K562 (cell line): Measurements from ENCODE around the gene SLC6A6. TPM values are rescaled to one million over a fixed set of nuclear protein-coding genes. Genes with fewer than 3 reads are reported as not detected.

ENCODE experiments used
- ARID2 ChIP-seq: fragments of 450-650 bp; IDR thresholded peaks from 2 replicates; pipeline ENCODE4 v1.6.1; 2017; ENCODE audit warnings: antibody characterized with exemption, mild to moderate bottlenecking
- ESRRB ChIP-seq: fragments of 250-450 bp; sonication (Bioruptor Pico); IDR thresholded peaks from 2 replicates; pipeline ENCODE4 v1.5.0; 2020; ENCODE audit warnings: mild to moderate bottlenecking, moderate library complexity, borderline replicate concordance
- FOXP1 ChIP-seq: sonication (generic); formaldehyde crosslinking; IDR thresholded peaks from 2 replicates; pipeline ENCODE4 v1.8.0; 2022; ENCODE audit warnings: mild to moderate bottlenecking, missing genetic modification reagents
- POLR3A ChIP-seq: IDR thresholded peaks from 2 replicates; pipeline ENCODE4 v1.6.1; 2011; ENCODE audit warnings: borderline replicate concordance, mild to moderate bottlenecking, moderate library complexity; ENCODE audit not compliant: insufficient read length, insufficient read depth; ENCODE audit errors: extremely low read depth
- POLR3G ChIP-seq: IDR thresholded peaks from 2 replicates; pipeline ENCODE4 v1.6.1; 2011; ENCODE audit not compliant: insufficient read length, insufficient replicate concordance; ENCODE audit errors: extremely low read depth
- RB1 ChIP-seq: fragments of 450-650 bp; IDR thresholded peaks from 2 replicates; pipeline ENCODE4 v1.6.1; 2017; ENCODE audit warnings: low read depth, mild to moderate bottlenecking
- XRCC4 ChIP-seq: IDR thresholded peaks from one replicate; pipeline ENCODE4 v1.6.1; 2011; ENCODE audit not compliant: insufficient read depth, insufficient read length; ENCODE audit errors: extremely low read depth
- polyA plus RNA-seq, 8 experiments: library from polyadenylated mRNA; depleted of rRNA in 4 of 8; stranded (reverse) in 5 of 8; unstranded in 3 of 8; fragments of >200 nt; fragmentation: Nextera tagmentation in 2 of 8; fragmentation: Illumina TruSeq in 1 of 8; extraction: Ambion mirVana in 2 of 8; extraction: Trizol in 1 of 8; gene quantifications; 2 replicates each; pipeline versions ENCODE4 v1.2.1 to v1.2.3, GENCODE V29; 2011 to 2014; ENCODE audit warnings: inconsistent platforms in 1 of 8, missing spikeins in 1 of 8
- total RNA-seq, 7 experiments: library from RNA; depleted of rRNA in 6 of 7; stranded (reverse); fragments of >200 nt in 6 of 7; fragmentation: Illumina TruSeq in 2 of 7; extraction: Trizol in 2 of 7; gene quantifications; 2 replicates each; pipeline versions ENCODE4 v1.2.1 to v1.2.3, GENCODE V29; 2011 to 2021; ENCODE audit warnings: low replicate concordance in 1 of 7
- TF ChIP-seq, protein P1 (sequence below): fragments of 450-650 bp; formaldehyde crosslinking; IDR thresholded peaks from 2 replicates; pipeline ENCODE4 v1.4.0; 2020; ENCODE audit warnings: mild to moderate bottlenecking, moderate library complexity
- TF ChIP-seq, protein P2 (sequence below), 2 experiments: fragments of 450-650 bp in 1 of 2; sonication (generic) in 1 of 2; formaldehyde crosslinking in 1 of 2; IDR thresholded peaks in 1 of 2; conservative IDR thresholded peaks in 1 of 2; 2 replicates each; pipeline versions ENCODE4 v1.6.1 to v1.8.1; 2016 to 2023; ENCODE audit warnings: mild to moderate bottlenecking in 2 of 2, moderate library complexity in 2 of 2, inconsistent platforms in 1 of 2, missing genetic modification reagents in 1 of 2
- TF ChIP-seq, protein P3 (sequence below), 2 experiments: fragments of 250-450 bp in 1 of 2; fragments of 450-650 bp in 1 of 2; sonication (Bioruptor Pico) in 1 of 2; IDR thresholded peaks; 2 replicates each; pipeline versions ENCODE4 v1.6.1 to v1.8.0; 2016 to 2021; ENCODE audit warnings: mild to moderate bottlenecking in 2 of 2, moderate library complexity in 2 of 2, missing compliant biosample characterization in 1 of 2, missing genetic modification characterization in 1 of 2
- TF ChIP-seq, protein P4 (sequence below), 2 experiments: IDR thresholded peaks; 2 replicates each; pipeline ENCODE4 v1.6.1; 2011; ENCODE audit warnings: borderline replicate concordance in 1 of 2, control low read depth in 1 of 2, low read depth in 1 of 2, low read length in 1 of 2, mild to moderate bottlenecking in 1 of 2, mixed read lengths in 1 of 2, moderate library complexity in 1 of 2; ENCODE audit not compliant: insufficient read depth in 1 of 2, insufficient read length in 1 of 2, poor library complexity in 1 of 2, severe bottlenecking in 1 of 2; ENCODE audit errors: extremely low read depth in 1 of 2
- TF ChIP-seq, protein P5 (sequence below): fragments of 450-650 bp; formaldehyde crosslinking; IDR thresholded peaks from 2 replicates; pipeline ENCODE4 v1.4.0; 2022; ENCODE audit warnings: missing genetic modification characterization
- TF ChIP-seq, protein P6 (sequence below): fragments of 250-450 bp; sonication (Bioruptor Pico); IDR thresholded peaks from 2 replicates; pipeline ENCODE4 v1.9.0; 2021; ENCODE audit warnings: mild to moderate bottlenecking, inconsistent platforms

The SLC6A6 gene
- total and polyA plus RNA-seq, 9 of the 15 experiments (the other 6 are each of a cell fraction or from before 2014, with no cell fraction given) = 12.3 to 203 (median 93.2) TPM

DNA sequence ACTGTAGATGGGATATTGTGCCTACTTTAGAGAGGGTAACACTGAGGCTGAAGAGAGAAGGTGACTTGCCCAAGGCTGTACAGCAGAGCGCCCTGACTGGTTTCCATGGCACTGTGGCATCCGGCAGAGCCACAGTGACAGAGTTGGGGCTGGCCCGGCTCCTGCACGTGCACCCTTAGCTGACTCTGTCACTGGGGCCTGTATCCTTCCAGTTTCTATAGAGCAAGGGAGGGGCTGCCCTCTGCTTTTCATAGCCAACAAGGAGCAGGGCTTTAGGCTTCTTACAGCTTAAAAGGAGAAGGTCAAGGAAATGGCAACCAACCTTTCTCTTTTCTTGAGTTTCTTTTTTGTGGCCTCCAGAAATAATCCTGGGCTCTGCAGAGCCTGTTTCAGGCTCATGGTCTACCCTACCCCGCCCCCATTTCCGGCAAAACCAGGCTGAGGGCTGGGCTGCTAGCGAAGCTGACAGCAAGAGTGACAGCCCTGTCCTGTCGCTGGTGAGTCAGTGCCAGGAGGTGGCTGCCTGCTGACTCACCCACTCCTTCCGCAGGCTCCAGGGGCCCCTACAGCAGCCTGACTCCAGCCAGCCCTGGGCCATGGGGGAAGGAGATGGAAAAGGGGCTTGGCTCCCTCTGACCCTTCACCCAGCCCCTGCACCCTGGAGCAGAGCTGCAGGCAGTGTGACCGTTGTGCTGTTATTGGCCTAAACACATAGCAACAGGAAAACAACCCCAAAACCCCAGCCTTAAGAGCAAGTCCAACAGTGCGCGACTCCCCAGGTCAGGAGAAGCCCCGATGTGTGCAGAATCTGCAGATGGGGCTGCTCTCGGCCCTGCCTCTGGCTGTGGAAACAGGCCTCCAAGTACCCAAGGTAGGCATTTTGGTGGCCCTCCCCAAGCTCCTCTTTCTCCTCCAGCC lies 29.8 kb downstream of the SLC6A6 start (continued):
- TF ChIP-seq, protein P1, sequence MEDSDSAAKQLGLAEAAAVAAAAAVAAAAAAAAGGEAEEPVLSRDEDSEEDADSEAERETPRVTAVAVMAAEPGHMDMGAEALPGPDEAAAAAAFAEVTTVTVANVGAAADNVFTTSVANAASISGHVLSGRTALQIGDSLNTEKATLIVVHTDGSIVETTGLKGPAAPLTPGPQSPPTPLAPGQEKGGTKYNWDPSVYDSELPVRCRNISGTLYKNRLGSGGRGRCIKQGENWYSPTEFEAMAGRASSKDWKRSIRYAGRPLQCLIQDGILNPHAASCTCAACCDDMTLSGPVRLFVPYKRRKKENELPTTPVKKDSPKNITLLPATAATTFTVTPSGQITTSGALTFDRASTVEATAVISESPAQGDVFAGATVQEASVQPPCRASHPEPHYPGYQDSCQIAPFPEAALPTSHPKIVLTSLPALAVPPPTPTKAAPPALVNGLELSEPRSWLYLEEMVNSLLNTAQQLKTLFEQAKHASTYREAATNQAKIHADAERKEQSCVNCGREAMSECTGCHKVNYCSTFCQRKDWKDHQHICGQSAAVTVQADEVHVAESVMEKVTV = no peak
- no peak for TF ChIP-seq ARID2
- TF ChIP-seq POLR3G = no peak
- no peak for TF ChIP-seq XRCC4
- peak; percentile 70; the same call in 1 of the 2 replicates for TF ChIP-seq FOXP1
- TF ChIP-seq, protein P2, sequence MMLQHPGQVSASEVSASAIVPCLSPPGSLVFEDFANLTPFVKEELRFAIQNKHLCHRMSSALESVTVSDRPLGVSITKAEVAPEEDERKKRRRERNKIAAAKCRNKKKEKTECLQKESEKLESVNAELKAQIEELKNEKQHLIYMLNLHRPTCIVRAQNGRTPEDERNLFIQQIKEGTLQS (IDR thresholded peaks at IDR 0.05) = peak; percentile 99
- TF ChIP-seq, protein P2 (CRISPR knock-in tag; conservative IDR thresholded peaks at IDR 0.05) = peak; percentile 97
- TF ChIP-seq ESRRB (CRISPR knock-in tag) = no peak
- TF ChIP-seq, protein P3, sequence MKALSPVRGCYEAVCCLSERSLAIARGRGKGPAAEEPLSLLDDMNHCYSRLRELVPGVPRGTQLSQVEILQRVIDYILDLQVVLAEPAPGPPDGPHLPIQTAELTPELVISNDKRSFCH (CRISPR knock-in tag; IDR thresholded peaks at IDR 0.05) = no peak
- TF ChIP-seq, protein P3 (tag; IDR thresholded peaks at IDR 0.05) = no peak
- TF ChIP-seq, protein P4, sequence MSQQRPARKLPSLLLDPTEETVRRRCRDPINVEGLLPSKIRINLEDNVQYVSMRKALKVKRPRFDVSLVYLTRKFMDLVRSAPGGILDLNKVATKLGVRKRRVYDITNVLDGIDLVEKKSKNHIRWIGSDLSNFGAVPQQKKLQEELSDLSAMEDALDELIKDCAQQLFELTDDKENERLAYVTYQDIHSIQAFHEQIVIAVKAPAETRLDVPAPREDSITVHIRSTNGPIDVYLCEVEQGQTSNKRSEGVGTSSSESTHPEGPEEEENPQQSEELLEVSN (IDR thresholded peaks at IDR 0.05; ENCODE audit: borderline replicate concordance in 1 of 2, extremely low read depth in 1 of 2, insufficient read depth in 1 of 2, insufficient read length in 1 of 2, low read depth in 1 of 2, low read length in 1 of 2, poor library complexity in 1 of 2, severe bottlenecking in 1 of 2) = no peak
- TF ChIP-seq, protein P5, sequence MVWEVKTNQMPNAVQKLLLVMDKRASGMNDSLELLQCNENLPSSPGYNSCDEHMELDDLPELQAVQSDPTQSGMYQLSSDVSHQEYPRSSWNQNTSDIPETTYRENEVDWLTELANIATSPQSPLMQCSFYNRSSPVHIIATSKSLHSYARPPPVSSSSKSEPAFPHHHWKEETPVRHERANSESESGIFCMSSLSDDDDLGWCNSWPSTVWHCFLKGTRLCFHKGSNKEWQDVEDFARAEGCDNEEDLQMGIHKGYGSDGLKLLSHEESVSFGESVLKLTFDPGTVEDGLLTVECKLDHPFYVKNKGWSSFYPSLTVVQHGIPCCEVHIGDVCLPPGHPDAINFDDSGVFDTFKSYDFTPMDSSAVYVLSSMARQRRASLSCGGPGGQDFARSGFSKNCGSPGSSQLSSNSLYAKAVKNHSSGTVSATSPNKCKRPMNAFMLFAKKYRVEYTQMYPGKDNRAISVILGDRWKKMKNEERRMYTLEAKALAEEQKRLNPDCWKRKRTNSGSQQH (CRISPR knock-in tag) = no peak
- peak; percentile 46; the same call in 1 of the 2 replicates for TF ChIP-seq RB1
- TF ChIP-seq POLR3A = no peak
- TF ChIP-seq, protein P6, sequence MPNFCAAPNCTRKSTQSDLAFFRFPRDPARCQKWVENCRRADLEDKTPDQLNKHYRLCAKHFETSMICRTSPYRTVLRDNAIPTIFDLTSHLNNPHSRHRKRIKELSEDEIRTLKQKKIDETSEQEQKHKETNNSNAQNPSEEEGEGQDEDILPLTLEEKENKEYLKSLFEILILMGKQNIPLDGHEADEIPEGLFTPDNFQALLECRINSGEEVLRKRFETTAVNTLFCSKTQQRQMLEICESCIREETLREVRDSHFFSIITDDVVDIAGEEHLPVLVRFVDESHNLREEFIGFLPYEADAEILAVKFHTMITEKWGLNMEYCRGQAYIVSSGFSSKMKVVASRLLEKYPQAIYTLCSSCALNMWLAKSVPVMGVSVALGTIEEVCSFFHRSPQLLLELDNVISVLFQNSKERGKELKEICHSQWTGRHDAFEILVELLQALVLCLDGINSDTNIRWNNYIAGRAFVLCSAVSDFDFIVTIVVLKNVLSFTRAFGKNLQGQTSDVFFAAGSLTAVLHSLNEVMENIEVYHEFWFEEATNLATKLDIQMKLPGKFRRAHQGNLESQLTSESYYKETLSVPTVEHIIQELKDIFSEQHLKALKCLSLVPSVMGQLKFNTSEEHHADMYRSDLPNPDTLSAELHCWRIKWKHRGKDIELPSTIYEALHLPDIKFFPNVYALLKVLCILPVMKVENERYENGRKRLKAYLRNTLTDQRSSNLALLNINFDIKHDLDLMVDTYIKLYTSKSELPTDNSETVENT (CRISPR knock-in tag) = no peak
